ENCODE results near the gene CRACDL. TPM values are rescaled to one million over a fixed set of nuclear protein-coding genes. Genes with fewer than 3 reads are reported as not detected.

The CRACDL gene
- total RNA-seq, 5 donors from 2014 or later (not counting 1 experiment from before 2014, with no cell fraction given) = 0.23 to 2.0 (median 1.7) TPM

DNA sequence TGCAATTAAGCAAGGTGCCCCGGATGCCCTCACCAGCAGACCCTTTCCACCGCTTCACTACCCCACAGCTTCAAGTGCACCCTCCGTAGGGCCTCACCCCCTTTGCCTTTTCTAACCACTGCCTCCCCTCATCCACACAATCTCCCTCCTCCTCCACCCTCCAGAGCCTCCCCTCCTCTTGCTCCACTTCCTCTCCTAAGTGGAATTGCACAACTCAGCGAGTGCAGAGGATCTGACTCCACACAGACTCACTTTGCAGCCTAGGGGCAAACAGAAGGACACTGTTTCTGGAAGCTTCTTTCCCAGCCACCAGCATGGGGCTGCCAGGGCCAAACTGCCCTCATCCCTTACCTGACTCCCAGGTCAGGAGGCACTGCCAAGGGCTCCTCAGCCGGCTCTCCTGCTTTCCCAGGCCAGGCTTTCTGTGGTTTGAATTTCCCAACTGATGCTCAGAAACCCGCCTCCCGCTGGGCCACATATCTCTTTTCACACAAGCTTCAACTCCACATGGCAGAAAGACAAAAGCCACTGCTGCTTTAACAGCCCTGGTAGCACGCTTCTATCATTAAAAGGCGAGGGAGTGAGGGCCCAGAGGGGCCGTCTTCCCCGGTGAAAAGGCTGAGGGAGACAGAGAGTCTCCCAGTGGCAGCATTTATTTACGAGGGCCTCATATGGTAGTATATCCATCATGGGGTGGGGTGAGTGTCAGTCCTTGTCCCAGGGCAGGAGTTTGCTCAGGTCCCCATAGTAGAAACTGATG is 130.4 kb downstream of the CRACDL start:
- ChIA-PET CTCF (no interaction called here), POLR2A (no interaction called here)
- H3K36me3 Mint-ChIP-seq = no peaks in the 10 kb centered on the region
- peaks cover 0 to 3% of the 10 kb centered on the region in 2 experiments for H3K27me3 ChIP-seq (replicated peaks in 1 of 2; ENCODE audit: control insufficient read depth in 2 of 2, extremely low read depth in 1 of 2, insufficient read depth in 2 of 2, low read length in 1 of 2)
- H3K4me1 Mint-ChIP-seq = peaks cover 16 to 25% (median 21%) of the 10 kb centered on the region in 3 donors
- no peaks in the 10 kb centered on the region for H3K36me3 ChIP-seq (ENCODE audit: control insufficient read depth in 2 of 2, extremely low read depth in 1 of 2, insufficient read depth in 1 of 2, low read length in 1 of 2)
- peaks cover 2 to 11% of the 10 kb centered on the region in 2 experiments for H3K4me1 ChIP-seq (ENCODE audit: control insufficient read depth in 1 of 2, extremely low read depth in 1 of 2, insufficient read depth in 2 of 2, low read length in 2 of 2)
- no peak overlapping the region for H3K4me3 ChIP-seq (ENCODE audit: control insufficient read depth in 1 of 2, extremely low read depth in 1 of 2, low read length in 1 of 2)
- no peak overlapping the region for H3K27ac Mint-ChIP-seq
- no peaks in the 10 kb centered on the region for H3K9me3 Mint-ChIP-seq
- H3K27ac ChIP-seq (ENCODE audit: low read length) = no peak overlapping the region
- DNase-seq (no peak), ATAC-seq (replicated peaks in 1 of 4) (no peak)
- no peak overlapping the region for H3K4me3 Mint-ChIP-seq
- 86% methylated on average over 10 of the region's 12 CpGs for WGBS (ENCODE audit: insufficient coverage)
- no peaks in the 10 kb centered on the region for H3K27me3 Mint-ChIP-seq
- H3K9me3 ChIP-seq = no peaks in the 10 kb centered on the region

- peaks cover 2 to 11% of the 10 kb centered on the region in 2 experiments for H3K4me1 ChIP-seq (ENCODE audit: control insufficient read depth in 1 of 2, extremely low read depth in 1 of 2, insufficient read depth in 2 of 2, low read length in 2 of 2)
- no peak overlapping the region for H3K27ac ChIP-seq (ENCODE audit: low read length)
- H3K27ac Mint-ChIP-seq = no peak overlapping the region
- no peak for DNase-seq
- no peak overlapping the region for H3K4me3 ChIP-seq (ENCODE audit: control insufficient read depth in 1 of 2, extremely low read depth in 1 of 2, low read length in 1 of 2)
- H3K36me3 Mint-ChIP-seq = no peaks in the 10 kb centered on the region
- no peaks in the 10 kb centered on the region for H3K9me3 ChIP-seq
- H3K27me3 ChIP-seq (replicated peaks in 1 of 2; ENCODE audit: control insufficient read depth in 2 of 2, extremely low read depth in 1 of 2, insufficient read depth in 2 of 2, low read length in 1 of 2) = no peaks in the 10 kb centered on the region
- peaks cover 16 to 25% (median 21%) of the 10 kb centered on the region in 3 donors for H3K4me1 Mint-ChIP-seq
- H3K9me3 Mint-ChIP-seq = no peaks in the 10 kb centered on the region
- no peak for ATAC-seq (replicated peaks in 1 of 4)
- ChIA-PET POLR2A (no interaction called here), CTCF (no interaction called here)
- H3K36me3 ChIP-seq (ENCODE audit: control insufficient read depth in 2 of 2, extremely low read depth in 1 of 2, insufficient read depth in 1 of 2, low read length in 1 of 2) = no peaks in the 10 kb centered on the region
- no peaks in the 10 kb centered on the region for H3K27me3 Mint-ChIP-seq
- no CpG with 5 or more reads among the region's 3 CpGs for WGBS (ENCODE audit: insufficient coverage)
- H3K4me3 Mint-ChIP-seq = no peak overlapping the region
These were observed 131.3 kb downstream of the CRACDL start for GRCh38 chr2:98804736-98805135.

DNA sequence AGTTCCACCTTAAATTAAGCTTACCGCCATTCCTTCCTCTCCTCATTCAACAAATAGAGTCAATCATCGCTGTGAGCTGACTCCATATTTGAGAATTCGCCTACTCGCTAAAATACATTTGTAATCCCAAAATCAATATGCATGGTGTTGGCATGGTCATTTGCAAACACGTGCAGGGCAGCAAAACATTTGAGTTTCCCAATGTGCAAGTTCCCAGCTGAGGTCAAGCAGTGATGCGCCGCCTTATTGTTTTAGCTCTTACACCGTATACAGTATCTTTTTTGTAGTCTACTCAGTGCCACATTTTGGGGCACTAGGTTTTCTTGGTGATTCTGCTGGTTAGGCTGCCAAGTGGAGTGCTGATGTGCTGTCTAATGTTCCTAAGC is 131.8 kb downstream of the CRACDL start:
- POLR2A ChIA-PET = no interaction called here
- H3K9me3 Mint-ChIP-seq = no peaks in the 10 kb centered on the region
- no peak for ATAC-seq (replicated peaks in 1 of 4)
- H3K4me3 ChIP-seq (ENCODE audit: control insufficient read depth in 1 of 2, extremely low read depth in 1 of 2, low read length in 1 of 2) = no peak overlapping the region
- H3K27ac ChIP-seq (ENCODE audit: low read length) = no peak overlapping the region
- no peaks in the 10 kb centered on the region for H3K27me3 ChIP-seq (replicated peaks in 1 of 2; ENCODE audit: control insufficient read depth in 2 of 2, extremely low read depth in 1 of 2, insufficient read depth in 2 of 2, low read length in 1 of 2)
- 100% methylated on average over 1 of the region's 8 CpGs for WGBS (ENCODE audit: insufficient coverage)
- H3K4me1 Mint-ChIP-seq = peaks cover 16 to 28% (median 21%) of the 10 kb centered on the region in 3 donors
- no peaks in the 10 kb centered on the region for H3K36me3 ChIP-seq (ENCODE audit: control insufficient read depth in 2 of 2, extremely low read depth in 1 of 2, insufficient read depth in 1 of 2, low read length in 1 of 2)
- no peak overlapping the region for H3K27ac Mint-ChIP-seq
- CTCF ChIA-PET = no interaction called here
- H3K4me1 ChIP-seq (ENCODE audit: control insufficient read depth in 1 of 2, extremely low read depth in 1 of 2, insufficient read depth in 2 of 2, low read length in 2 of 2) = peaks cover 2 to 11% of the 10 kb centered on the region in 2 experiments
- H3K4me3 Mint-ChIP-seq = no peak overlapping the region
- no peaks in the 10 kb centered on the region for H3K36me3 Mint-ChIP-seq
- no peak for DNase-seq
- no peaks in the 10 kb centered on the region for H3K27me3 Mint-ChIP-seq
- H3K9me3 ChIP-seq = no peaks in the 10 kb centered on the region

- no peaks in the 10 kb centered on the region for H3K27me3 ChIP-seq (replicated peaks in 1 of 2; ENCODE audit: control insufficient read depth in 2 of 2, extremely low read depth in 1 of 2, insufficient read depth in 2 of 2, low read length in 1 of 2)
- WGBS (ENCODE audit: insufficient coverage) = 94% methylated on average over 9 of the region's 10 CpGs
- H3K4me3 ChIP-seq (ENCODE audit: control insufficient read depth in 1 of 2, extremely low read depth in 1 of 2, low read length in 1 of 2) = no peak overlapping the region
- Mint-ChIP-seq H3K4me1 (peaks cover 16 to 28% (median 18%) of the 10 kb centered on the region in 3 donors), H3K4me3 (no peak overlapping the region), H3K27me3 (no peaks in the 10 kb centered on the region), H3K36me3 (no peaks in the 10 kb centered on the region), H3K27ac (no peak overlapping the region), H3K9me3 (no peaks in the 10 kb centered on the region)
- POLR2A ChIA-PET = interaction anchor here in 1 of 2 donors (0.7 kb wide), 1 partner anchor 958 kb away, joined by 8 read pairs; no protein-coding TSS in a partner anchor
- H3K27ac ChIP-seq (ENCODE audit: low read length) = no peak overlapping the region
- CTCF ChIA-PET = interaction anchor here in 1 of 2 donors (0.6 kb wide), 2 partner anchors 25 to 1074 kb away, joined by 3 to 4 read pairs; no protein-coding TSS in a partner anchor
- H3K36me3 ChIP-seq (ENCODE audit: control insufficient read depth in 2 of 2, extremely low read depth in 1 of 2, insufficient read depth in 1 of 2, low read length in 1 of 2) = no peaks in the 10 kb centered on the region
- ATAC-seq (replicated peaks in 1 of 4) (no peak), DNase-seq (no peak)
- H3K4me1 ChIP-seq (ENCODE audit: control insufficient read depth in 1 of 2, extremely low read depth in 1 of 2, insufficient read depth in 2 of 2, low read length in 2 of 2) = peaks cover 2 to 11% of the 10 kb centered on the region in 2 experiments
- no peaks in the 10 kb centered on the region for H3K9me3 ChIP-seq
These were observed 132.4 kb downstream of the CRACDL start for GRCh38 chr2:98803405-98804264.

DNA sequence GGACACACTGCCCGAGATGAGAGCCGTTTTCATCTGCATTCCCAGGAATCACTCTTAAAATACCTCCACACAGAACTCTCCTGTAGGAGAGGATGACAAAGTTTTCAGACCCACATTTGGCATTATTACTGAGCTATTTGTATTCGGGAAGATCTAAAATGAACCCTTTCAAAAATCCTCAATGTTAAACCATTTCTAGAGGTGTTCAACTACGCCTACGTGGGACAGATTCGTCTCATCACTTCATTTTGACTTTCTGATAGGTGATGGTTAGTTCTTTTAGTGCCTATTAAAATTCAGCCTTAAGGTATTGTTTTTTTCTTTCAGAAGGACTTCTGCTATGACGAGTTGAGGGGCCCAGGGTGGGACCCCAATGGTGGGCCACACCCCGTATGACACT is 133.7 kb downstream of the CRACDL start:
- DNase-seq (no peak), ATAC-seq (replicated peaks in 1 of 4) (no peak)
- WGBS (ENCODE audit: insufficient coverage) = no CpG with 5 or more reads among the region's 8 CpGs
- H3K9me3 ChIP-seq = no peaks in the 10 kb centered on the region
- no peak overlapping the region for H3K4me3 ChIP-seq (ENCODE audit: control insufficient read depth in 1 of 2, extremely low read depth in 1 of 2, low read length in 1 of 2)
- Mint-ChIP-seq H3K27me3 (no peaks in the 10 kb centered on the region), H3K4me3 (no peak overlapping the region), H3K27ac (no peak overlapping the region), H3K36me3 (no peaks in the 10 kb centered on the region), H3K9me3 (no peaks in the 10 kb centered on the region), H3K4me1 (peaks cover 8 to 18% (median 14%) of the 10 kb centered on the region in 3 donors)
- H3K27me3 ChIP-seq (replicated peaks in 1 of 2; ENCODE audit: control insufficient read depth in 2 of 2, extremely low read depth in 1 of 2, insufficient read depth in 2 of 2, low read length in 1 of 2) = no peaks in the 10 kb centered on the region
- peaks cover 2% of the 10 kb centered on the region in 2 experiments for H3K4me1 ChIP-seq (ENCODE audit: control insufficient read depth in 1 of 2, extremely low read depth in 1 of 2, insufficient read depth in 2 of 2, low read length in 2 of 2)
- CTCF ChIA-PET = interaction anchor here in 1 of 2 donors (0.6 kb wide), 1 partner anchor 91 kb away, joined by 3 read pairs; no protein-coding TSS in a partner anchor
- POLR2A ChIA-PET = no interaction called here
- no peaks in the 10 kb centered on the region for H3K36me3 ChIP-seq (ENCODE audit: control insufficient read depth in 2 of 2, extremely low read depth in 1 of 2, insufficient read depth in 1 of 2, low read length in 1 of 2)
- no peak overlapping the region for H3K27ac ChIP-seq (ENCODE audit: low read length)

DNA sequence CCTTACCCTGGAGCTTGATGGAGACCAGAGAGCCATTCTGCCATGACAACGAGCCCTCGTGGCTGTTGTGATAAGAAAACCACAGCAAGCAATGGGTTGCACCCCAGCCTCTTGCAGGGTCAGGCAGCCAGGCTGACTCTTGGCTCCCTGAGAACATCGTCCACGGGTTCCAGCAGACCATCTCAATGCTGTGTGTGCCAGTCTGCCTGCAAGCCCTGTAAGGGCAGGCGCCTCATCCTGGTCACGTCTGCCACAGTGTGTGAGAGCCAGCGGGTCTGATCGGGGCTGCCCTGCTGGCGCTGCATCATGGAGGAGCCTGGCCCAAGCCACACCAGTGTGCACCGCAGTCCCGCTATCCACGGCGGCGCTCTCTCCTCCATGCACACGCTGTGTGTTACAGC is 134.1 kb downstream of the CRACDL start:
- Histone ChIP-seq H3K27ac (ENCODE audit: low read length) (no peak overlapping the region), H3K9me3 (no peaks in the 10 kb centered on the region), H3K27me3 (replicated peaks in 1 of 2; ENCODE audit: control insufficient read depth in 2 of 2, extremely low read depth in 1 of 2, insufficient read depth in 2 of 2, low read length in 1 of 2) (peaks cover 0 to 3% of the 10 kb centered on the region in 2 experiments), H3K4me1 (ENCODE audit: control insufficient read depth in 1 of 2, extremely low read depth in 1 of 2, insufficient read depth in 2 of 2, low read length in 2 of 2) (peaks cover 0 to 2% of the 10 kb centered on the region in 2 experiments), H3K4me3 (ENCODE audit: control insufficient read depth in 1 of 2, extremely low read depth in 1 of 2, low read length in 1 of 2) (no peak overlapping the region), H3K36me3 (ENCODE audit: control insufficient read depth in 2 of 2, extremely low read depth in 1 of 2, insufficient read depth in 1 of 2, low read length in 1 of 2) (no peaks in the 10 kb centered on the region)
- ChIA-PET POLR2A (no interaction called here), CTCF (no interaction called here)
- Mint-ChIP-seq H3K36me3 (no peaks in the 10 kb centered on the region), H3K4me3 (no peak overlapping the region), H3K27ac (no peak overlapping the region), H3K4me1 (peaks cover 3 to 14% (median 10%) of the 10 kb centered on the region in 3 donors), H3K9me3 (no peaks in the 10 kb centered on the region), H3K27me3 (no peaks in the 10 kb centered on the region)
- WGBS (ENCODE audit: insufficient coverage) = 94% methylated on average over 15 of the region's 15 CpGs
- no peak for ATAC-seq (replicated peaks in 1 of 4)
- DNase-seq = no peak

All from T-cell (primary cell).